SK-N-MC (cell line): ENCODE data around the gene PTCH2.

Experiments
- DNase-seq: peaks from one replicate; pipeline ENCODE4 v3.0.0-alpha.2; 2011; ENCODE audit warnings: low read depth, low spot score
- H3K27ac ChIP-seq: fragments of 200-600 bp; sonication (generic); 2 replicates; pipeline ENCODE4 v1.5.1; 2016; ENCODE audit warnings: mixed run types
- H3K36me3 ChIP-seq: fragments of 200-600 bp; sonication (generic); 2 replicates; pipeline ENCODE4 v1.6.1; 2017; ENCODE audit warnings: antibody characterized with exemption, low read length, mixed read lengths; ENCODE audit not compliant: insufficient read depth
- H3K4me3 ChIP-seq: fragments of 200-600 bp; sonication (generic); 2 replicates; pipeline ENCODE4 v1.5.1; 2016
- H3K9ac ChIP-seq: fragments of 200-600 bp; sonication (generic); 2 replicates; pipeline ENCODE4 v1.8.0; 2017; ENCODE audit warnings: mixed run types, mixed read lengths; ENCODE audit not compliant: insufficient read length
- H3K9me3 ChIP-seq: fragments of 200-600 bp; sonication (generic); 2 replicates; pipeline ENCODE4 v1.6.1; 2017; ENCODE audit warnings: low read depth, mild to moderate bottlenecking, antibody characterized with exemption, low read length, moderate library complexity, mixed read lengths
- EZH2 ChIP-seq: fragments of 200-600 bp; sonication (generic); IDR thresholded peaks from one replicate; pipeline ENCODE4 v1.6.1; 2017; ENCODE audit warnings: antibody characterized with exemption
- FOXP2 ChIP-seq: optimal IDR thresholded peaks from 2 replicates; pipeline ENCODE3; 2011; ENCODE audit warnings: mild to moderate bottlenecking, moderate library complexity; ENCODE audit not compliant: insufficient read depth; ENCODE audit errors: extremely low read length, control extremely low read depth
- POLR2AphosphoS5 ChIP-seq: IDR thresholded peaks from 2 replicates; pipeline ENCODE4 v1.6.1; 2012; ENCODE audit warnings: mild to moderate bottlenecking, low read depth, low read length, borderline replicate concordance

The PTCH2 gene

GRCh38 chr1:44862829-44863401, 19.9 kb upstream of the PTCH2 start:
- Histone ChIP-seq H3K9me3 (no peaks in the 10 kb centered on the region), H3K27ac (no peak overlapping the region), H3K36me3 (no peaks in the 10 kb centered on the region), H3K9ac (no peak overlapping the region), H3K4me3 (no peak overlapping the region)
- no peak for DNase-seq
- no peak for TF ChIP-seq EZH2

- DNase-seq = no peak
- Histone ChIP-seq H3K9ac (no peak overlapping the region), H3K36me3 (no peaks in the 10 kb centered on the region), H3K4me3 (no peak overlapping the region), H3K9me3 (no peaks in the 10 kb centered on the region), H3K27ac (no peak overlapping the region)
- TF ChIP-seq EZH2 = no peak
- TF ChIP-seq FOXP2 = no peak
- TF ChIP-seq POLR2AphosphoS5 = no peak
Observed at GRCh38 chr1:44860891-44861425, 17.9 kb upstream of the PTCH2 start.

- Histone ChIP-seq H3K4me3 (no peak overlapping the region), H3K9me3 (no peaks in the 10 kb centered on the region), H3K27ac (no peak overlapping the region), H3K36me3 (no peaks in the 10 kb centered on the region), H3K9ac (no peak overlapping the region)
- no peak for DNase-seq
- TF ChIP-seq FOXP2 = no peak
- TF ChIP-seq EZH2 = no peak
Observed at GRCh38 chr1:44860331-44860730, 17.3 kb upstream of the PTCH2 start.

GRCh38 chr1:44857446-44857845, 14.4 kb upstream of the PTCH2 start:
- TF ChIP-seq FOXP2 = no peak
- no peak for TF ChIP-seq POLR2AphosphoS5
- TF ChIP-seq EZH2 = no peak
- Histone ChIP-seq H3K4me3 (no peak overlapping the region), H3K27ac (no peak overlapping the region), H3K9ac (no peak overlapping the region), H3K36me3 (no peaks in the 10 kb centered on the region), H3K9me3 (no peaks in the 10 kb centered on the region)
- DNase-seq = no peak

- Histone ChIP-seq H3K9ac (no peak overlapping the region), H3K27ac (no peak overlapping the region), H3K4me3 (no peak overlapping the region), H3K9me3 (no peaks in the 10 kb centered on the region), H3K36me3 (no peaks in the 10 kb centered on the region; the same call in 1 of the 2 replicates)
- DNase-seq = no peak
- TF ChIP-seq EZH2 = no peak
- no peak for TF ChIP-seq POLR2AphosphoS5
- TF ChIP-seq FOXP2 = no peak
Observed at GRCh38 chr1:44855742-44856141, 12.7 kb upstream of the PTCH2 start.

GRCh38 chr1:44854970-44855369, 11.9 kb upstream of the PTCH2 start:
- Histone ChIP-seq H3K36me3 (no peaks in the 10 kb centered on the region; the same call in 1 of the 2 replicates), H3K9me3 (no peaks in the 10 kb centered on the region), H3K9ac (no peak overlapping the region), H3K27ac (no peak overlapping the region), H3K4me3 (no peak overlapping the region)
- DNase-seq = no peak
- no peak for TF ChIP-seq FOXP2
- no peak for TF ChIP-seq POLR2AphosphoS5
- no peak for TF ChIP-seq EZH2

GRCh38 chr1:44853201-44853600, 10.1 kb upstream of the PTCH2 start:
- Histone ChIP-seq H3K36me3 (no peaks in the 10 kb centered on the region; the same call in 1 of the 2 replicates), H3K27ac (no peak overlapping the region), H3K4me3 (no peak overlapping the region), H3K9me3 (no peaks in the 10 kb centered on the region), H3K9ac (no peak overlapping the region)
- DNase-seq = no peak
- TF ChIP-seq FOXP2 = no peak

GRCh38 chr1:44851308-44851707, 8.3 kb upstream of the PTCH2 start:
- no peak overlapping the region for H3K4me3 ChIP-seq
- H3K36me3 ChIP-seq = no peaks in the 10 kb centered on the region; the same call in 1 of the 2 replicates
- TF ChIP-seq EZH2 (no peak), POLR2AphosphoS5 (no peak), FOXP2 (no peak)
- no peak for DNase-seq
- H3K9ac ChIP-seq = no peak overlapping the region
- no peak overlapping the region for H3K27ac ChIP-seq
- H3K9me3 ChIP-seq = no peaks in the 10 kb centered on the region

- Histone ChIP-seq H3K27ac (no peak overlapping the region), H3K4me3 (no peak overlapping the region), H3K9me3 (no peaks in the 10 kb centered on the region), H3K36me3 (no peaks in the 10 kb centered on the region; the same call in 1 of the 2 replicates), H3K9ac (no peak overlapping the region)
- no peak for DNase-seq
- TF ChIP-seq POLR2AphosphoS5 = no peak
- no peak for TF ChIP-seq FOXP2
- TF ChIP-seq EZH2 = no peak
Observed at GRCh38 chr1:44849575-44850132, 6.6 kb upstream of the PTCH2 start.
